WTC11 (cell line): Measurements from ENCODE around the gene NRP2. TPM values are rescaled to one million over a fixed set of nuclear protein-coding genes. Genes with fewer than 3 reads are reported as not detected.

Source experiments
- ATAC-seq: fragments of 200-7000 bp; cut with Tn5 transposase; 2 replicates; pipeline ENCODE4 v1.10.0; 2021; ENCODE audit warnings: mild to moderate bottlenecking, moderate library complexity
- CTCF ChIA-PET: fragments of 300-600 bp; sonication (Branson Sonifier 250); formaldehyde crosslinking; loops from one replicate; lab custom pipeline; 2021; ENCODE audit warnings: antibody characterized with exemption; lab: Charles Lee
- POLR2A ChIA-PET: fragments of 350-600 bp; sonication (Branson Sonifier 250); formaldehyde crosslinking; loops from one replicate; lab custom pipeline; 2021; ENCODE audit warnings: antibody characterized with exemption; lab: Charles Lee
- DNase-seq: peaks from one replicate; pipeline ENCODE4 v3.0.0; 2021; ENCODE audit warnings: low spot score
- H3K27ac Mint-ChIP-seq: 2 replicates; pipeline ENCODE4 v1.8.0; 2021; ENCODE audit warnings: mixed read lengths
- H3K27me3 Mint-ChIP-seq: 2 replicates; pipeline ENCODE4 v1.8.0; 2021; ENCODE audit warnings: low read depth, mild to moderate bottlenecking, moderate library complexity, mixed read lengths
- H3K36me3 Mint-ChIP-seq: 2 replicates; pipeline ENCODE4 v1.8.0; 2021; ENCODE audit warnings: mixed read lengths
- H3K4me1 Mint-ChIP-seq: 2 replicates; pipeline ENCODE4 v1.8.0; 2022; ENCODE audit warnings: mixed read lengths
- H3K4me3 Mint-ChIP-seq: 2 replicates; pipeline ENCODE4 v1.8.0; 2021; ENCODE audit warnings: mild to moderate bottlenecking, moderate library complexity, mixed read lengths
- H3K9me3 Mint-ChIP-seq: 2 replicates; pipeline ENCODE4 v1.8.0; 2021; ENCODE audit warnings: mixed read lengths
- AR ChIP-seq: fragments of 250-450 bp; sonication (Bioruptor Pico); IDR thresholded peaks from 2 replicates; pipeline ENCODE4 v1.9.0; 2021; ENCODE audit warnings: mild to moderate bottlenecking
- ATF3 ChIP-seq: sonication (generic); formaldehyde crosslinking; conservative IDR thresholded peaks from 2 replicates; pipeline ENCODE4 v1.8.1; 2022; ENCODE audit warnings: mild to moderate bottlenecking, missing genetic modification reagents
- E2F4 ChIP-seq: sonication (generic); formaldehyde crosslinking; IDR thresholded peaks from 2 replicates; pipeline ENCODE4 v1.8.1; 2022; ENCODE audit warnings: low read depth, mild to moderate bottlenecking, moderate library complexity, missing genetic modification reagents, borderline replicate concordance
- FOXP4 ChIP-seq: sonication (generic); formaldehyde crosslinking; IDR thresholded peaks from 2 replicates; pipeline ENCODE4 v1.8.0; 2022; ENCODE audit warnings: mild to moderate bottlenecking, missing genetic modification reagents
- GTF2I ChIP-seq: fragments of 250-450 bp; sonication (Bioruptor Pico); conservative IDR thresholded peaks from 2 replicates; pipeline ENCODE4 v1.4.0; 2021; ENCODE audit warnings: mild to moderate bottlenecking
- HMGXB4 ChIP-seq: sonication (generic); formaldehyde crosslinking; IDR thresholded peaks from 2 replicates; pipeline ENCODE4 v1.8.1; 2023; ENCODE audit warnings: mild to moderate bottlenecking, moderate library complexity, missing genetic modification reagents
- NR2C2 ChIP-seq: sonication (generic); formaldehyde crosslinking; IDR thresholded peaks from 2 replicates; pipeline ENCODE4 v1.8.0; 2022; ENCODE audit warnings: mild to moderate bottlenecking, missing genetic modification reagents
- RORB ChIP-seq: fragments of 250-450 bp; sonication (Bioruptor Pico); IDR thresholded peaks from 2 replicates; pipeline ENCODE4 v1.9.0; 2021; ENCODE audit warnings: mild to moderate bottlenecking
- ZNF232 ChIP-seq: sonication (generic); formaldehyde crosslinking; IDR thresholded peaks from 2 replicates; pipeline ENCODE4 v1.8.0; 2022; ENCODE audit warnings: mild to moderate bottlenecking, missing genetic modification reagents
- total RNA-seq: library from RNA; stranded (reverse); gene quantifications from 3 replicates; pipeline ENCODE4 v1.2.3, GENCODE V29; 2021

Gene NRP2
- total RNA-seq, 1 experiment from 2014 or later = 41.0 TPM

- DNase-seq (no peak), ATAC-seq (no peak)
- TF ChIP-seq E2F4 (CRISPR knock-in tag) (no peak), FOXP4 (CRISPR knock-in tag) (no peak), ATF3 (no peak), RORB (CRISPR knock-in tag) (no peak), HMGXB4 (CRISPR knock-in tag) (no peak), GTF2I (CRISPR knock-in tag) (no peak), ZNF232 (CRISPR knock-in tag) (no peak), AR (CRISPR knock-in tag) (no peak), NR2C2 (CRISPR knock-in tag) (no peak)
- Mint-ChIP-seq H3K36me3 (no peaks in the 10 kb centered on the region), H3K9me3 (peaks cover 8% of the 10 kb centered on the region; the same call in 1 of the 2 replicates), H3K27me3 (no peaks in the 10 kb centered on the region), H3K27ac (no peak overlapping the region), H3K4me1 (peaks cover 21% of the 10 kb centered on the region), H3K4me3 (no peak overlapping the region)
- POLR2A ChIA-PET = no interaction called here
- CTCF ChIA-PET = interaction anchor here (1.6 kb wide), 1 partner anchor 81 kb away, joined by 3 read pairs; no protein-coding TSS in a partner anchor
Measured at GRCh38 chr2:205845446-205845845, 163.1 kb downstream of the NRP2 start.
